Thyroid gland (tissue), 4 donors: ENCODE results near the gene CACNB1. TPM values are rescaled to one million over a fixed set of nuclear protein-coding genes. Genes with fewer than 3 reads are reported as not detected.

Experiments used
- DNase-seq, 2 donors: peaks; one replicate each; pipeline ENCODE4 v3.0.0-alpha.2; 2019
- H3K27ac ChIP-seq, 3 donors: fragments of 200-600 bp; sonication (generic); 1 replicate in 2 of 3; 2 replicates in 1 of 3; pipeline ENCODE4 v1.5.1; 2016 to 2019; ENCODE audit warnings: mild to moderate bottlenecking in 1 of 3, moderate library complexity in 1 of 3
- H3K27me3 ChIP-seq: fragments of 200-600 bp; sonication (generic); one replicate; pipeline ENCODE4 v1.5.1; 2019
- H3K36me3 ChIP-seq, 2 donors: fragments of 200-600 bp; sonication (generic); one replicate each; pipeline ENCODE4 v1.5.1; 2016 to 2019
- H3K4me1 ChIP-seq, 2 donors: fragments of 200-600 bp; sonication (generic); one replicate each; pipeline ENCODE4 v1.5.1; 2017 to 2019
- H3K4me3 ChIP-seq, 3 donors: fragments of 200-600 bp; sonication (generic); replicated peaks in 1 of 3; 1 replicate in 2 of 3; 2 replicates in 1 of 3; pipeline ENCODE4 v1.5.1; 2016; ENCODE audit warnings: mild to moderate bottlenecking in 1 of 3
- H3K9me3 ChIP-seq: fragments of 200-600 bp; sonication (generic); one replicate; pipeline ENCODE4 v1.5.1; 2017
- CTCF ChIP-seq, 6 experiments: fragments of 200-600 bp in 3 of 6; fragments of 450-650 bp in 3 of 6; sonication (generic) in 3 of 6; IDR thresholded peaks; one replicate each; pipeline ENCODE4 v1.5.1; 2016 to 2019; ENCODE audit warnings: antibody characterized with exemption in 6 of 6, mild to moderate bottlenecking in 2 of 6, inconsistent platforms in 1 of 6, moderate library complexity in 1 of 6
- POLR2A ChIP-seq, 2 donors: fragments of 450-650 bp; IDR thresholded peaks; one replicate each; pipeline ENCODE4 v1.6.1; 2017; ENCODE audit warnings: antibody characterized with exemption in 2 of 2, mild to moderate bottlenecking in 2 of 2, moderate library complexity in 1 of 2
- WGBS, 2 donors: methylation state at CpG; one replicate each; pipeline ENCODE4 v1.1.5; 2017; 5-methylcytosine and 5-hydroxymethylcytosine counted together
- intact Hi-C: fragments of 100-400 bp; cut with DNase I; formaldehyde crosslinking; loops from one replicate; pipeline ENCODE4 v1.15.1; 2023
- total RNA-seq, 4 donors: library from RNA; depleted of rRNA; stranded (reverse); fragments of >200 nt; gene quantifications; one replicate each; pipeline ENCODE4 v1.2.3, GENCODE V29; 2016

CACNB1 gene
- total RNA-seq, 4 donors from 2014 or later = 5.8 to 10.1 (median 7.8) TPM

DNA sequence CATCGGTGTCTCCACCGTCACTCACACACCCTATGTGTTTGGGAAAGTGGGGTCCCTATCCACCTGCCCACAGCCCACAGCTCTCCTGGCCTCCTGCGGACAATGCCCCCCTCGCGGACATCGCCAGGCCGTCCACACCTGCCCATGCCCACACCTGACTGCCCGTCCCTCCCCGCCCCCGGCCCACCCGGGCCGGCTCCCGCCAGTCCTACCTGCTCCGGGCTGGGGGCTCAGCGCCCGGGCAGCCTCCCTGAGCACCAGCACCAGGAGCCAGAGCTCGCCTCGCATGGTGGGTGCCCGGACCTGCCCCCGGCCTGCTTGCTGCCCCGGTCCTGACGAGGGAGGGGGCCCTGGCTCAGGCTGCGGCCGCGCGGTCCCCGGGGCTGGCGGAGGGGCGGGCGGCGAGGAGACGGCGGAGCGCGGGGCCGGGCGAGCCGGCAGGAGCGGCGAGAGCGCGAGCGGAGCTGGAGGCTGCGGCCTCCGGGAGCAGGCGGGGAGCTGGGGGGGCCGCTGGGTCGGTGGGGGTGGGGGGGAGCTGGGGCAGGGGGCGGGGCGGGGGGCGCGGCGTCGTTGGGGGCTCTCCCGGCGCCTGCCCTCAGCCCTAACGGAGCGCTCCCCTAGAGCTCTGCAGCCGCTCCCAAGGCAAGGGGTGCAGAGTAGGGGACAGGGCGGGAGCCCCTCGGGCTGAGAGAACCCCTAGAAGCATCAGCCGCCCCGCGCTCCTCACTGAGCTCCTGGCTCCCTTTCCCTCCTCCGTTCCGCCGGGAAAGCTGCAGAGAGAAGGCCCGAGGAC, 46.1 kb downstream of the CACNB1 start, which contains the start of gene PLXDC1:
Gene PLXDC1, minus strand, starts transcription at position 488 of the 793 bp plus-strand sequence. Its CDS starts 200 bp downstream, at position 288.
- H3K4me1 ChIP-seq = peaks cover 10 to 21% of the 10 kb centered on the region in 2 donors
- H3K36me3 ChIP-seq = no peaks in the 10 kb centered on the region
- peak within 1 kb of the TSS in 2 of 3 donors; percentile 96 to 98 for H3K27ac ChIP-seq
- no peaks in the 10 kb centered on the region for H3K27me3 ChIP-seq
- intact Hi-C loops = loop anchor here (5.0 kb wide), 1 partner anchor 169 kb away; no protein-coding TSS in a partner anchor
- 0 to 7% methylated on average over 2 to 14 of the region's 68 CpGs for WGBS, 2 donors
- H3K4me3 ChIP-seq = peak within 1 kb of the TSS in 1 of 3 donors; percentile 35
- TF ChIP-seq POLR2A (IDR thresholded peaks at IDR 0.05) (no peak), CTCF (IDR thresholded peaks at IDR 0.05) (no peak)
- DNase-seq = no peak
- no peaks in the 10 kb centered on the region for H3K9me3 ChIP-seq

GRCh38 chr17:39150795-39151149, 46.7 kb downstream of the CACNB1 start:
- Histone ChIP-seq H3K36me3 (no peaks in the 10 kb centered on the region), H3K9me3 (no peaks in the 10 kb centered on the region), H3K4me3 (peak overlapping the region in 1 of 3 donors; percentile 35), H3K27me3 (no peaks in the 10 kb centered on the region), H3K27ac (no peak overlapping the region), H3K4me1 (peaks cover 10 to 21% of the 10 kb centered on the region in 2 donors)
- intact Hi-C loops = loop anchor here (5.0 kb wide), 1 partner anchor 168 kb away; no protein-coding TSS in a partner anchor
- no peak for TF ChIP-seq POLR2A (IDR thresholded peaks at IDR 0.05)
- TF ChIP-seq CTCF (IDR thresholded peaks at IDR 0.05) = no peak
- no peak for DNase-seq
- 51 to 83% methylated on average over 1 to 5 of the region's 5 CpGs for WGBS, 2 donors

DNA sequence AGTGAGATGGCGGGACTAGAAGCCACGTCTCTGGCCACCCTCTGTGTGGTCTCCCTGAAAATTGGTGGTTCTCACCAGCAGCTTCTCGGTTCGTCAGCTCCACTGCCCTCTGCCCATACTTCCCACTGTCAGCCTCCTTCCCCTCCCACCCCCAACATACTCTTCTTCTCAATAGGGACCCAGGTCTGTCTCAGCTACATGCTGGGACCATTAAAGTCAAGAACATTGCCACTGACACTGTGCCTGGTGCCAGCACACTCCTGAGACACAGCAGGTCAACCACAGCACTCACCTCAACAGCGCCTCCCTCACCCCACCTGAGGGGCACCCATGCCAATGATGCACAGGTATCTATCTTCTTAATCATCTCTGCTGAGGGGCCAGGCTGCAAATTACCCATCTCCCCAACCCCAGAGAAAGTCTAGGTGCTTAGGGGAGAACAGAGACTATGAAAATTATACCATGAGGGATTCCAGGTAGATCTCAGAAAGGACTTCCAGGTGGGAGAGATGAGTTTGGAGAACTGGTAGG, 47.3 kb downstream of the CACNB1 start:
- peaks cover 10 to 22% of the 10 kb centered on the region in 2 donors for H3K4me1 ChIP-seq
- H3K27me3 ChIP-seq = no peaks in the 10 kb centered on the region
- H3K4me3 ChIP-seq = no peak overlapping the region
- TF ChIP-seq POLR2A (IDR thresholded peaks at IDR 0.05) (no peak), CTCF (IDR thresholded peaks at IDR 0.05) (no peak)
- no peak for DNase-seq
- 80 to 81% methylated on average over 5 of the region's 5 CpGs for WGBS, 2 donors
- no peaks in the 10 kb centered on the region for H3K36me3 ChIP-seq
- H3K27ac ChIP-seq = no peak overlapping the region
- intact Hi-C loops = loop anchor here (5.0 kb wide), 1 partner anchor 168 kb away; no protein-coding TSS in a partner anchor
- no peaks in the 10 kb centered on the region for H3K9me3 ChIP-seq

- intact Hi-C loops = no loop called here
- WGBS, 2 donors = 66 to 77% methylated on average over 13 of the region's 13 CpGs
- no peaks in the 10 kb centered on the region for H3K27me3 ChIP-seq
Observed at GRCh38 chr17:39147221-39148185, 50.0 kb downstream of the CACNB1 start.

More at GRCh38 chr17:39147221-39148185, 50.0 kb downstream of the CACNB1 start:
- Histone ChIP-seq H3K27ac (no peak overlapping the region), H3K4me3 (no peak overlapping the region), H3K9me3 (no peaks in the 10 kb centered on the region), H3K36me3 (no peaks in the 10 kb centered on the region), H3K4me1 (peaks cover 12 to 29% of the 10 kb centered on the region in 2 donors)
- TF ChIP-seq POLR2A (IDR thresholded peaks at IDR 0.05) = no peak
- no peak for TF ChIP-seq CTCF (IDR thresholded peaks at IDR 0.05)
- no peak for DNase-seq
